SK-N-SH (cell line): ENCODE data around the gene PIF1. TPM values are rescaled to one million over a fixed set of nuclear protein-coding genes. Genes with fewer than 3 reads are reported as not detected.

Experiments used
- CTCF ChIA-PET: fragments of 300-600, 350-600 bp; formaldehyde crosslinking; extraction: SDS; loops from one replicate; lab custom pipeline; 2021; lab: Yijun Ruan, JAX
- POLR2A ChIA-PET: fragments of 350-600 bp; sonication (Branson Sonifier 250); formaldehyde crosslinking; extraction: SDS; loops from one replicate; lab custom pipeline; 2020; ENCODE audit warnings: antibody characterized with exemption, inconsistent platforms; lab: Yijun Ruan, JAX
- DNase-seq: peaks from one replicate; pipeline ENCODE4 v3.0.0; 2012
- H2AFZ ChIP-seq: fragments of 200-600 bp; sonication (generic); 2 replicates; pipeline ENCODE4 v1.8.1; 2016; ENCODE audit warnings: antibody characterized with exemption, mild to moderate bottlenecking, low read depth
- H3F3A ChIP-seq: fragments of 200-600 bp; sonication (generic); replicated peaks from 2 replicates; pipeline ENCODE3; 2016; ENCODE audit warnings: antibody characterized with exemption, mild to moderate bottlenecking; ENCODE audit not compliant: insufficient read depth
- H3K27ac ChIP-seq, 2 experiments: fragments of 200-500 bp in 1 of 2; fragments of 200-600 bp in 1 of 2; sonication (Bioruptor generic) in 1 of 2; sonication (generic), shearing (Covaris generic) in 1 of 2; 2 replicates each; pipeline versions ENCODE4 v1.5.1 to v1.6.1; 2014 to 2016; ENCODE audit warnings: low read depth in 2 of 2, inconsistent platforms in 1 of 2, low read length in 1 of 2, mild to moderate bottlenecking in 1 of 2, mixed read lengths in 1 of 2
- H3K27me3 ChIP-seq: fragments of 200-600 bp; sonication (generic), shearing (Covaris generic); 2 replicates; pipeline ENCODE4 v1.6.1; 2016; ENCODE audit warnings: mixed run types; ENCODE audit not compliant: insufficient read depth
- H3K36me3 ChIP-seq, 2 experiments: fragments of 200-500 bp in 1 of 2; fragments of 200-600 bp in 1 of 2; sonication (Bioruptor generic) in 1 of 2; sonication (generic) in 1 of 2; replicated peaks in 1 of 2; 2 replicates each; pipeline versions ENCODE3 to v1.5.1; 2014 to 2016; ENCODE audit warnings: low read length in 1 of 2, mild to moderate bottlenecking in 1 of 2; ENCODE audit not compliant: insufficient read depth in 2 of 2, control insufficient read depth in 1 of 2
- H3K4me1 ChIP-seq, 2 experiments: fragments of 200-500 bp in 1 of 2; fragments of 200-600 bp in 1 of 2; sonication (Bioruptor generic) in 1 of 2; sonication (generic), shearing (Covaris generic) in 1 of 2; 2 replicates each; pipeline versions ENCODE4 v1.5.1 to v1.6.1; 2014 to 2016; ENCODE audit warnings: low read depth in 1 of 2, low read length in 1 of 2, mixed run types in 1 of 2; ENCODE audit not compliant: insufficient read depth in 2 of 2, control insufficient read depth in 1 of 2
- H3K4me2 ChIP-seq: fragments of 200-600 bp; sonication (generic), shearing (Covaris generic); 2 replicates; pipeline ENCODE4 v1.6.1; 2017; ENCODE audit warnings: mixed run types
- H3K4me3 ChIP-seq, 2 experiments: fragments of 200-500 bp in 1 of 2; fragments of 200-600 bp in 1 of 2; sonication (Bioruptor generic) in 1 of 2; sonication (generic), shearing (Covaris generic) in 1 of 2; 2 replicates each; pipeline versions ENCODE4 v1.5.1 to v1.8.1; 2014 to 2016; ENCODE audit warnings: low read depth in 2 of 2, inconsistent platforms in 1 of 2, low read length in 1 of 2, mild to moderate bottlenecking in 1 of 2, mixed read lengths in 1 of 2, moderate library complexity in 1 of 2
- H3K79me2 ChIP-seq: fragments of 200-600 bp; sonication (generic); 2 replicates; pipeline ENCODE4 v1.8.1; 2017; ENCODE audit warnings: mild to moderate bottlenecking; ENCODE audit not compliant: insufficient read depth
- H3K9ac ChIP-seq: fragments of 200-600 bp; sonication (generic); 2 replicates; pipeline ENCODE4 v1.6.1; 2017; ENCODE audit warnings: mixed run types
- H3K9me2 ChIP-seq: fragments of 200-600 bp; sonication (generic); 2 replicates; pipeline ENCODE4 v1.6.1; 2017; ENCODE audit warnings: mixed run types
- H3K9me3 ChIP-seq: fragments of 200-600 bp; sonication (generic); 2 replicates; pipeline ENCODE4 v1.6.1; 2017; ENCODE audit warnings: mixed run types, mild to moderate bottlenecking, moderate library complexity
- H4K20me1 ChIP-seq: fragments of 200-600 bp; sonication (generic); 2 replicates; pipeline ENCODE4 v1.6.1; 2017; ENCODE audit warnings: mild to moderate bottlenecking, mixed run types; ENCODE audit not compliant: insufficient read depth
- ELF1 ChIP-seq: IDR thresholded peaks from 2 replicates; pipeline ENCODE4 v1.4.0; 2012
- EP300 ChIP-seq, 2 experiments: IDR thresholded peaks; 2 replicates each; pipeline versions ENCODE4 v1.4.0 to v1.6.1; 2012; ENCODE audit warnings: borderline replicate concordance in 1 of 2, low read depth in 1 of 2, low read length in 1 of 2
- EZH2phosphoT487 ChIP-seq: fragments of 200-600 bp; sonication (generic); IDR thresholded peaks from 2 replicates; pipeline ENCODE4 v1.6.1; 2017; ENCODE audit warnings: low read depth, mixed run types, mild to moderate bottlenecking, antibody characterized with exemption, moderate library complexity, borderline replicate concordance
- FOXM1 ChIP-seq: IDR thresholded peaks from 2 replicates; pipeline ENCODE4 v1.4.0; 2012; ENCODE audit warnings: low read depth, mild to moderate bottlenecking
- JUND ChIP-seq: IDR thresholded peaks from 2 replicates; pipeline ENCODE4 v1.4.0; 2012
- MXI1 ChIP-seq: IDR thresholded peaks from 2 replicates; pipeline ENCODE4 v1.6.1; 2012; ENCODE audit warnings: mild to moderate bottlenecking, low read depth, low read length, improper control_type of control experiment
- NFIC ChIP-seq: IDR thresholded peaks from 2 replicates; pipeline ENCODE4 v1.4.0; 2012; ENCODE audit warnings: borderline replicate concordance
- NRF1 ChIP-seq: IDR thresholded peaks from 2 replicates; pipeline ENCODE4 v1.6.1; 2012; ENCODE audit warnings: low read depth, mild to moderate bottlenecking, low read length
- TAF1 ChIP-seq: IDR thresholded peaks from 2 replicates; pipeline ENCODE4 v1.6.1; 2012; ENCODE audit warnings: low read depth, mild to moderate bottlenecking, low read length, moderate library complexity, borderline replicate concordance
- WGBS: methylation state at CpG from one replicate; pipeline ENCODE4 v1.1.6; 2017; ENCODE audit warnings: low lambda C conversion rate; 5-methylcytosine and 5-hydroxymethylcytosine counted together
- polyA plus RNA-seq, 3 experiments: library from polyadenylated mRNA; depleted of rRNA; stranded (reverse); fragments of >200 nt; gene quantifications; 2 replicates each; pipeline ENCODE4 v1.2.3, GENCODE V29; 2012
- TF ChIP-seq, protein P1 (sequence below): fragments of 150-350 bp; IDR thresholded peaks from 2 replicates; pipeline ENCODE4 v1.6.1; 2016; ENCODE audit warnings: mild to moderate bottlenecking, low read depth, low read length

The PIF1 gene
- polyA plus RNA-seq, 1 of the 3 experiments (the other 2 are of a cell fraction) = 12.4 TPM

GRCh38 chr15:64780600-64781156 lies 44.8 kb downstream of the PIF1 start (continued):
- TF ChIP-seq TAF1 = no peak
- no peak for TF ChIP-seq EZH2phosphoT487
- TF ChIP-seq EP300 (IDR thresholded peaks at IDR 0.05; ENCODE audit: borderline replicate concordance in 1 of 2, low read depth in 1 of 2, low read length in 1 of 2) = no peak
- TF ChIP-seq, all 33 proteins: peak for 0

- Histone ChIP-seq H3K4me1 (peaks cover 4% of the 10 kb centered on the region in 2 experiments; a peak in 1 of 4 replicates), H3K79me2 (no peaks in the 10 kb centered on the region), H3K27me3 (no peaks in the 10 kb centered on the region), H3K4me3 (no peak overlapping the region), H3K9me3 (no peaks in the 10 kb centered on the region), H2AFZ (no peak overlapping the region), H3F3A (no peaks in the 10 kb centered on the region), H4K20me1 (no peaks in the 10 kb centered on the region), H3K4me2 (no peak overlapping the region), H3K36me3 (no peaks in the 10 kb centered on the region), H3K27ac (no peak overlapping the region), H3K9ac (no peak overlapping the region), H3K9me2 (no peaks in the 10 kb centered on the region)
- ChIA-PET CTCF (interaction anchor here (0.7 to 3.5 kb wide), 4 partner anchors 22 to 354 kb away, joined by 3 to 17 read pairs (median 4); partner anchors contain the start of gene PDCD7), POLR2A (interaction anchor here (0.7 kb wide), 1 partner anchor 62 kb away, joined by 3 read pairs; the partner anchor contains the start of gene PLEKHO2)
- WGBS = 93% methylated on average over 1 of the region's 1 CpG
- no peak for DNase-seq
- no peak for TF ChIP-seq MXI1
- no peak for TF ChIP-seq NRF1
Observed at GRCh38 chr15:64779630-64780029, 45.8 kb downstream of the PIF1 start.

DNA sequence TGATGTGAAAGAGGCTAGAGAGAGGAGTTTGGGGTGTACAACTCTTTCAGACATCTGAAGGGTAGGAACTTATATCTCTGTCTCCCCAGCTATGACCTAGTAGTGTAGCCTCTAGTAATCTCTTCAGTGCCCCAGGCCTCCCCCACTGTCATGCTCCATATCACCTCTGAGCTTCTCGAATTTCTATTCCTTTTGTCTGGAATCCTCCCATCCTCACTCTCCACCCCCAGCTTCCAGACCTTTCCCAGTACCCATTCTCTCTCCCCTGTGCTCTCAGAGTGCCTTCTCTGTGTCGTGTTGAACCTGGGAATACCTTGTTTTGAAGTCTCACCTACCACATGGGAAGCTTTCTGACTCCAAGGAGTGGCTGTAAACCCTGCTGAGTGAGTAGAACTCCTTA lies 46.4 kb downstream of the PIF1 start:
- H3K9me3 ChIP-seq = no peaks in the 10 kb centered on the region

More for the DNA sequence above, 46.4 kb downstream of the PIF1 start:
- DNase-seq = no peak
- H3K9me2 ChIP-seq = no peaks in the 10 kb centered on the region
- H3K79me2 ChIP-seq = no peaks in the 10 kb centered on the region
- H3K4me3 ChIP-seq = no peak overlapping the region
- WGBS = 64% methylated on average over 2 of the region's 2 CpGs
- POLR2A ChIA-PET = no interaction called here
- no peak overlapping the region for H3K9ac ChIP-seq
- H3K4me1 ChIP-seq = peaks cover 4 to 8% of the 10 kb centered on the region in 2 experiments; a peak in 1 of 4 replicates
- H3K36me3 ChIP-seq = no peaks in the 10 kb centered on the region
- H4K20me1 ChIP-seq = no peaks in the 10 kb centered on the region
- no peak overlapping the region for H3K27ac ChIP-seq
- no peak overlapping the region for H3K4me2 ChIP-seq
- CTCF ChIA-PET = interaction anchor here (1.6 to 3.5 kb wide), 2 partner anchors 23 to 30 kb away, joined by 4 to 17 read pairs; no protein-coding TSS in a partner anchor
- TF ChIP-seq NFIC (no peak), ELF1 (no peak), NRF1 (no peak), JUND (no peak), FOXM1 (no peak)
- TF ChIP-seq, protein P1, sequence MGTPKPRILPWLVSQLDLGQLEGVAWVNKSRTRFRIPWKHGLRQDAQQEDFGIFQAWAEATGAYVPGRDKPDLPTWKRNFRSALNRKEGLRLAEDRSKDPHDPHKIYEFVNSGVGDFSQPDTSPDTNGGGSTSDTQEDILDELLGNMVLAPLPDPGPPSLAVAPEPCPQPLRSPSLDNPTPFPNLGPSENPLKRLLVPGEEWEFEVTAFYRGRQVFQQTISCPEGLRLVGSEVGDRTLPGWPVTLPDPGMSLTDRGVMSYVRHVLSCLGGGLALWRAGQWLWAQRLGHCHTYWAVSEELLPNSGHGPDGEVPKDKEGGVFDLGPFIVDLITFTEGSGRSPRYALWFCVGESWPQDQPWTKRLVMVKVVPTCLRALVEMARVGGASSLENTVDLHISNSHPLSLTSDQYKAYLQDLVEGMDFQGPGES = no peak
- H2AFZ ChIP-seq = no peak overlapping the region
- H3F3A ChIP-seq = no peaks in the 10 kb centered on the region
- no peaks in the 10 kb centered on the region for H3K27me3 ChIP-seq
